Esophagus muscularis mucosa (tissue), 3 donors: Measurements from ENCODE around the gene ADAT1.

Experiments
- POLR2A ChIP-seq: fragments of 450-650 bp; IDR thresholded peaks from one replicate; pipeline ENCODE4 v1.6.1; 2017; ENCODE audit warnings: antibody characterized with exemption, moderate library complexity, mild to moderate bottlenecking, low read depth
- TF ChIP-seq, protein P1 (sequence below), 3 experiments: fragments of 200-600 bp in 2 of 3; fragments of 450-650 bp in 1 of 3; sonication (generic) in 2 of 3; IDR thresholded peaks; one replicate each; pipeline ENCODE4 v1.5.1; 2017 to 2019; ENCODE audit warnings: antibody characterized with exemption in 3 of 3, mild to moderate bottlenecking in 2 of 3, moderate library complexity in 1 of 3

DNA sequence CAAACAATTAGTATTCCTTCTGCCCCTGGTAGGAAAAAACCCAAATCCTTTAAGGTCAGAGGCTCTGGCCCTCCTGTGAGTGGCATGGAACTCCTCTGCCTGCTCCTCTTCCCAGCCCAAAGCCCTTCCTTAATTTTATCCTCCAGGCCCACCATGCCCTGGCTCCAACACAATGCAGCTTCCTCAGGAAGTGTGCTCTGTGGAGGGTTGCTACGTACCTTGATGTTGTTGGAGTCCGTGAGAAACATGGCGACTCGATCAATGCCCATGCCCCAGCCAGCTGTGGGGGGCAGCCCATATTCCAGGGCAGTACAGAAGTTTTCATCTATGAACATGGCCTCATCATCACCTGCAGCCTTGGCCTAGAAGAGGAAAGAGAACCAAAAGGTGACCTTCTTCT lies 5.3 kb upstream of the ADAT1 start:
- TF ChIP-seq, protein P1, sequence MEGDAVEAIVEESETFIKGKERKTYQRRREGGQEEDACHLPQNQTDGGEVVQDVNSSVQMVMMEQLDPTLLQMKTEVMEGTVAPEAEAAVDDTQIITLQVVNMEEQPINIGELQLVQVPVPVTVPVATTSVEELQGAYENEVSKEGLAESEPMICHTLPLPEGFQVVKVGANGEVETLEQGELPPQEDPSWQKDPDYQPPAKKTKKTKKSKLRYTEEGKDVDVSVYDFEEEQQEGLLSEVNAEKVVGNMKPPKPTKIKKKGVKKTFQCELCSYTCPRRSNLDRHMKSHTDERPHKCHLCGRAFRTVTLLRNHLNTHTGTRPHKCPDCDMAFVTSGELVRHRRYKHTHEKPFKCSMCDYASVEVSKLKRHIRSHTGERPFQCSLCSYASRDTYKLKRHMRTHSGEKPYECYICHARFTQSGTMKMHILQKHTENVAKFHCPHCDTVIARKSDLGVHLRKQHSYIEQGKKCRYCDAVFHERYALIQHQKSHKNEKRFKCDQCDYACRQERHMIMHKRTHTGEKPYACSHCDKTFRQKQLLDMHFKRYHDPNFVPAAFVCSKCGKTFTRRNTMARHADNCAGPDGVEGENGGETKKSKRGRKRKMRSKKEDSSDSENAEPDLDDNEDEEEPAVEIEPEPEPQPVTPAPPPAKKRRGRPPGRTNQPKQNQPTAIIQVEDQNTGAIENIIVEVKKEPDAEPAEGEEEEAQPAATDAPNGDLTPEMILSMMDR (IDR thresholded peaks at IDR 0.05): no peak
- TF ChIP-seq POLR2A: no peak
